ENCODE measurements around the gene ANKRD6. TPM values are rescaled to one million over a fixed set of nuclear protein-coding genes. Genes with fewer than 3 reads are reported as not detected.

Gene ANKRD6
- total RNA-seq, 1 experiment from 2014 or later, result 13.9 TPM

DNA sequence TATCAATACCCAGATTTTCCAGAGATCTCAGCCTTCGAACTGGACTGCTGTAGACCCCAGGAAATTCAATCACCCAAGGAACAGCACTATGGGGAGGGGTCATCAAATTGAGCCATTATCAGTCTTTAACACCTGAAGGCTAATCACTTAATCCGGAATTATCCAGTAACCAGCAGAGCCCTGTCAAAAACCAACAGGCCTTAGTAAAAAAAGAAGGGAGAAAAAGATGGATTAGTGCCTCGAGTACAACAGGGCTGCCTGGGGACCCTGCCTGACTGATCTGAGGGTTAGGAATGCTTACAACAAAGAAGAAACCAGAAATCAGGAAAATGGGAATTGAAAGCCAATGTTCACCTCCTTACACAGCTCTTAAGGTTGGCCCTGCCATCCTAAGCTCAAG is 28.4 kb upstream of the ANKRD6 start:
- DNase-seq (ENCODE audit: low spot score) (no peak), ATAC-seq (no peak)
- Mint-ChIP-seq H3K4me1 (peaks cover 61% of the 10 kb centered on the region), H3K9me3 (no peaks in the 10 kb centered on the region), H3K27ac (no peak overlapping the region), H3K27me3 (ENCODE audit: low read depth) (no peaks in the 10 kb centered on the region; the same call in 1 of the 2 replicates), H3K36me3 (no peaks in the 10 kb centered on the region), H3K4me3 (no peak overlapping the region)
- TF ChIP-seq MYBL2 (CRISPR knock-in tag; IDR thresholded peaks at IDR 0.05) (no peak), CBFB (CRISPR knock-in tag; IDR thresholded peaks at IDR 0.05; ENCODE audit: low read depth) (no peak), MAX (CRISPR knock-in tag; IDR thresholded peaks at IDR 0.05) (no peak), ZNF232 (CRISPR knock-in tag; IDR thresholded peaks at IDR 0.05) (no peak)
- TF ChIP-seq, protein P1, sequence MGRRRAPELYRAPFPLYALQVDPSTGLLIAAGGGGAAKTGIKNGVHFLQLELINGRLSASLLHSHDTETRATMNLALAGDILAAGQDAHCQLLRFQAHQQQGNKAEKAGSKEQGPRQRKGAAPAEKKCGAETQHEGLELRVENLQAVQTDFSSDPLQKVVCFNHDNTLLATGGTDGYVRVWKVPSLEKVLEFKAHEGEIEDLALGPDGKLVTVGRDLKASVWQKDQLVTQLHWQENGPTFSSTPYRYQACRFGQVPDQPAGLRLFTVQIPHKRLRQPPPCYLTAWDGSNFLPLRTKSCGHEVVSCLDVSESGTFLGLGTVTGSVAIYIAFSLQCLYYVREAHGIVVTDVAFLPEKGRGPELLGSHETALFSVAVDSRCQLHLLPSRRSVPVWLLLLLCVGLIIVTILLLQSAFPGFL (CRISPR knock-in tag; IDR thresholded peaks at IDR 0.05; ENCODE audit: borderline replicate concordance), result no peak
- TF ChIP-seq, protein P2, sequence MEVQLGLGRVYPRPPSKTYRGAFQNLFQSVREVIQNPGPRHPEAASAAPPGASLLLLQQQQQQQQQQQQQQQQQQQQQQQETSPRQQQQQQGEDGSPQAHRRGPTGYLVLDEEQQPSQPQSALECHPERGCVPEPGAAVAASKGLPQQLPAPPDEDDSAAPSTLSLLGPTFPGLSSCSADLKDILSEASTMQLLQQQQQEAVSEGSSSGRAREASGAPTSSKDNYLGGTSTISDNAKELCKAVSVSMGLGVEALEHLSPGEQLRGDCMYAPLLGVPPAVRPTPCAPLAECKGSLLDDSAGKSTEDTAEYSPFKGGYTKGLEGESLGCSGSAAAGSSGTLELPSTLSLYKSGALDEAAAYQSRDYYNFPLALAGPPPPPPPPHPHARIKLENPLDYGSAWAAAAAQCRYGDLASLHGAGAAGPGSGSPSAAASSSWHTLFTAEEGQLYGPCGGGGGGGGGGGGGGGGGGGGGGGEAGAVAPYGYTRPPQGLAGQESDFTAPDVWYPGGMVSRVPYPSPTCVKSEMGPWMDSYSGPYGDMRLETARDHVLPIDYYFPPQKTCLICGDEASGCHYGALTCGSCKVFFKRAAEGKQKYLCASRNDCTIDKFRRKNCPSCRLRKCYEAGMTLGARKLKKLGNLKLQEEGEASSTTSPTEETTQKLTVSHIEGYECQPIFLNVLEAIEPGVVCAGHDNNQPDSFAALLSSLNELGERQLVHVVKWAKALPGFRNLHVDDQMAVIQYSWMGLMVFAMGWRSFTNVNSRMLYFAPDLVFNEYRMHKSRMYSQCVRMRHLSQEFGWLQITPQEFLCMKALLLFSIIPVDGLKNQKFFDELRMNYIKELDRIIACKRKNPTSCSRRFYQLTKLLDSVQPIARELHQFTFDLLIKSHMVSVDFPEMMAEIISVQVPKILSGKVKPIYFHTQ (CRISPR knock-in tag; IDR thresholded peaks at IDR 0.05), result no peak
- TF ChIP-seq, protein P3, sequence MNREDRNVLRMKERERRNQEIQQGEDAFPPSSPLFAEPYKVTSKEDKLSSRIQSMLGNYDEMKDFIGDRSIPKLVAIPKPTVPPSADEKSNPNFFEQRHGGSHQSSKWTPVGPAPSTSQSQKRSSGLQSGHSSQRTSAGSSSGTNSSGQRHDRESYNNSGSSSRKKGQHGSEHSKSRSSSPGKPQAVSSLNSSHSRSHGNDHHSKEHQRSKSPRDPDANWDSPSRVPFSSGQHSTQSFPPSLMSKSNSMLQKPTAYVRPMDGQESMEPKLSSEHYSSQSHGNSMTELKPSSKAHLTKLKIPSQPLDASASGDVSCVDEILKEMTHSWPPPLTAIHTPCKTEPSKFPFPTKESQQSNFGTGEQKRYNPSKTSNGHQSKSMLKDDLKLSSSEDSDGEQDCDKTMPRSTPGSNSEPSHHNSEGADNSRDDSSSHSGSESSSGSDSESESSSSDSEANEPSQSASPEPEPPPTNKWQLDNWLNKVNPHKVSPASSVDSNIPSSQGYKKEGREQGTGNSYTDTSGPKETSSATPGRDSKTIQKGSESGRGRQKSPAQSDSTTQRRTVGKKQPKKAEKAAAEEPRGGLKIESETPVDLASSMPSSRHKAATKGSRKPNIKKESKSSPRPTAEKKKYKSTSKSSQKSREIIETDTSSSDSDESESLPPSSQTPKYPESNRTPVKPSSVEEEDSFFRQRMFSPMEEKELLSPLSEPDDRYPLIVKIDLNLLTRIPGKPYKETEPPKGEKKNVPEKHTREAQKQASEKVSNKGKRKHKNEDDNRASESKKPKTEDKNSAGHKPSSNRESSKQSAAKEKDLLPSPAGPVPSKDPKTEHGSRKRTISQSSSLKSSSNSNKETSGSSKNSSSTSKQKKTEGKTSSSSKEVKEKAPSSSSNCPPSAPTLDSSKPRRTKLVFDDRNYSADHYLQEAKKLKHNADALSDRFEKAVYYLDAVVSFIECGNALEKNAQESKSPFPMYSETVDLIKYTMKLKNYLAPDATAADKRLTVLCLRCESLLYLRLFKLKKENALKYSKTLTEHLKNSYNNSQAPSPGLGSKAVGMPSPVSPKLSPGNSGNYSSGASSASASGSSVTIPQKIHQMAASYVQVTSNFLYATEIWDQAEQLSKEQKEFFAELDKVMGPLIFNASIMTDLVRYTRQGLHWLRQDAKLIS (CRISPR knock-in tag; IDR thresholded peaks at IDR 0.05; ENCODE audit: borderline replicate concordance), result no peak
- TF ChIP-seq, protein P4, sequence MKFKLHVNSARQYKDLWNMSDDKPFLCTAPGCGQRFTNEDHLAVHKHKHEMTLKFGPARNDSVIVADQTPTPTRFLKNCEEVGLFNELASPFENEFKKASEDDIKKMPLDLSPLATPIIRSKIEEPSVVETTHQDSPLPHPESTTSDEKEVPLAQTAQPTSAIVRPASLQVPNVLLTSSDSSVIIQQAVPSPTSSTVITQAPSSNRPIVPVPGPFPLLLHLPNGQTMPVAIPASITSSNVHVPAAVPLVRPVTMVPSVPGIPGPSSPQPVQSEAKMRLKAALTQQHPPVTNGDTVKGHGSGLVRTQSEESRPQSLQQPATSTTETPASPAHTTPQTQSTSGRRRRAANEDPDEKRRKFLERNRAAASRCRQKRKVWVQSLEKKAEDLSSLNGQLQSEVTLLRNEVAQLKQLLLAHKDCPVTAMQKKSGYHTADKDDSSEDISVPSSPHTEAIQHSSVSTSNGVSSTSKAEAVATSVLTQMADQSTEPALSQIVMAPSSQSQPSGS (CRISPR knock-in tag; IDR thresholded peaks at IDR 0.05; ENCODE audit: borderline replicate concordance, low read depth), result no peak
- CTCF ChIA-PET, result interaction anchor here (0.7 to 3.1 kb wide), 4 partner anchors 26 to 328 kb away, joined by 3 to 11 read pairs (median 6); no protein-coding TSS in a partner anchor
- POLR2A ChIA-PET, result no interaction called here

GRCh38 chr6:89406141-89406540 is 26.8 kb upstream of the ANKRD6 start:
- H3K36me3 Mint-ChIP-seq, result no peaks in the 10 kb centered on the region
- H3K4me1 Mint-ChIP-seq, result peaks cover 62% of the 10 kb centered on the region
- TF ChIP-seq ETV6 (CRISPR knock-in tag; IDR thresholded peaks at IDR 0.05), result no peak
- no peak for TF ChIP-seq USF1 (CRISPR knock-in tag; IDR thresholded peaks at IDR 0.05)
- TF ChIP-seq ZMAT4 (CRISPR knock-in tag; IDR thresholded peaks at IDR 0.05), result no peak
- TF ChIP-seq GRHL2 (CRISPR knock-in tag; IDR thresholded peaks at IDR 0.05; ENCODE audit: insufficient replicate concordance, severe bottlenecking), result no peak
- TF ChIP-seq FOXP4 (CRISPR knock-in tag; IDR thresholded peaks at IDR 0.05), result no peak
- TF ChIP-seq TEAD1 (CRISPR knock-in tag; IDR thresholded peaks at IDR 0.05), result no peak
- TF ChIP-seq TP53 (CRISPR knock-in tag; IDR thresholded peaks at IDR 0.05), result no peak
- TF ChIP-seq, protein P5, sequence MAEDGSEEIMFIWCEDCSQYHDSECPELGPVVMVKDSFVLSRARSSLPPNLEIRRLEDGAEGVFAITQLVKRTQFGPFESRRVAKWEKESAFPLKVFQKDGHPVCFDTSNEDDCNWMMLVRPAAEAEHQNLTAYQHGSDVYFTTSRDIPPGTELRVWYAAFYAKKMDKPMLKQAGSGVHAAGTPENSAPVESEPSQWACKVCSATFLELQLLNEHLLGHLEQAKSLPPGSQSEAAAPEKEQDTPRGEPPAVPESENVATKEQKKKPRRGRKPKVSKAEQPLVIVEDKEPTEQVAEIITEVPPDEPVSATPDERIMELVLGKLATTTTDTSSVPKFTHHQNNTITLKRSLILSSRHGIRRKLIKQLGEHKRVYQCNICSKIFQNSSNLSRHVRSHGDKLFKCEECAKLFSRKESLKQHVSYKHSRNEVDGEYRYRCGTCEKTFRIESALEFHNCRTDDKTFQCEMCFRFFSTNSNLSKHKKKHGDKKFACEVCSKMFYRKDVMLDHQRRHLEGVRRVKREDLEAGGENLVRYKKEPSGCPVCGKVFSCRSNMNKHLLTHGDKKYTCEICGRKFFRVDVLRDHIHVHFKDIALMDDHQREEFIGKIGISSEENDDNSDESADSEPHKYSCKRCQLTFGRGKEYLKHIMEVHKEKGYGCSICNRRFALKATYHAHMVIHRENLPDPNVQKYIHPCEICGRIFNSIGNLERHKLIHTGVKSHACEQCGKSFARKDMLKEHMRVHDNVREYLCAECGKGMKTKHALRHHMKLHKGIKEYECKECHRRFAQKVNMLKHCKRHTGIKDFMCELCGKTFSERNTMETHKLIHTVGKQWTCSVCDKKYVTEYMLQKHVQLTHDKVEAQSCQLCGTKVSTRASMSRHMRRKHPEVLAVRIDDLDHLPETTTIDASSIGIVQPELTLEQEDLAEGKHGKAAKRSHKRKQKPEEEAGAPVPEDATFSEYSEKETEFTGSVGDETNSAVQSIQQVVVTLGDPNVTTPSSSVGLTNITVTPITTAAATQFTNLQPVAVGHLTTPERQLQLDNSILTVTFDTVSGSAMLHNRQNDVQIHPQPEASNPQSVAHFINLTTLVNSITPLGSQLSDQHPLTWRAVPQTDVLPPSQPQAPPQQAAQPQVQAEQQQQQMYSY (CRISPR knock-in tag; IDR thresholded peaks at IDR 0.05), result no peak
- no peak for TF ChIP-seq TCF7 (CRISPR knock-in tag; IDR thresholded peaks at IDR 0.05; ENCODE audit: low read depth)

More at GRCh38 chr6:89406141-89406540, 26.8 kb upstream of the ANKRD6 start:
- POLR2A ChIA-PET, result no interaction called here
- no peak for DNase-seq (ENCODE audit: low spot score)
- Mint-ChIP-seq H3K4me3 (no peak overlapping the region), H3K27me3 (ENCODE audit: low read depth) (peaks cover 11% of the 10 kb centered on the region), H3K9me3 (no peaks in the 10 kb centered on the region), H3K27ac (no peak overlapping the region)
- CTCF ChIA-PET, result interaction anchor here (1.0 to 3.1 kb wide), 4 partner anchors 31 to 204 kb away, joined by 3 to 11 read pairs (median 6); no protein-coding TSS in a partner anchor
- ATAC-seq, result peak; percentile 12; the same call in 1 of the 2 replicates
